GM19463 (cell line): ENCODE data around the gene SLIT1.

ENCODE experiments used
- ATAC-seq: cut with Tn5 transposase; IDR thresholded peaks from one replicate; pipeline ENCODE4 v1.9.1; 2021; ENCODE audit warnings: mild to moderate bottlenecking, moderate library complexity; ENCODE audit not compliant: unreplicated experiment

The SLIT1 gene

GRCh38 chr10:97066877-97067555 is 118.7 kb downstream of the SLIT1 start:
- no peak for ATAC-seq

- ATAC-seq = no peak
Observed at GRCh38 chr10:97065686-97066660, 119.8 kb downstream of the SLIT1 start.

DNA sequence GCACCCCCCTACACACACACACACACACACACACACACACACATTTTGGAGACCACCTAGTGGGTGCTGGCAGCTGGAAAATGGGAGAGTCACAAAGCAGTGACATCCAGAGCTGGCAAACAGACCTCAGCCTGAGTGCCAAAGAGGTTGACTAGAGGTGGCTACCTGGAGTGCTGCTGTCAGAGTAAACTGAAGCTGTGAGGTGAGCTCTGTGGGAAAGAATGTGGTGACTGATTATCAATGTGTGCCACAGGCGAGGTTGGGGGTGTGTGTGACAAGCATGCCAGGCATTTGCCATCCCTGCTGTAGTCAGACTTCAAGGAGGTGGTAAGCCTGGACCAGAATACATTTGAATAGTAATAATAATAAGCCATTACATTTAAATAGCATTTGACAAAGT is 120.6 kb downstream of the SLIT1 start:
- no peak for ATAC-seq

DNA sequence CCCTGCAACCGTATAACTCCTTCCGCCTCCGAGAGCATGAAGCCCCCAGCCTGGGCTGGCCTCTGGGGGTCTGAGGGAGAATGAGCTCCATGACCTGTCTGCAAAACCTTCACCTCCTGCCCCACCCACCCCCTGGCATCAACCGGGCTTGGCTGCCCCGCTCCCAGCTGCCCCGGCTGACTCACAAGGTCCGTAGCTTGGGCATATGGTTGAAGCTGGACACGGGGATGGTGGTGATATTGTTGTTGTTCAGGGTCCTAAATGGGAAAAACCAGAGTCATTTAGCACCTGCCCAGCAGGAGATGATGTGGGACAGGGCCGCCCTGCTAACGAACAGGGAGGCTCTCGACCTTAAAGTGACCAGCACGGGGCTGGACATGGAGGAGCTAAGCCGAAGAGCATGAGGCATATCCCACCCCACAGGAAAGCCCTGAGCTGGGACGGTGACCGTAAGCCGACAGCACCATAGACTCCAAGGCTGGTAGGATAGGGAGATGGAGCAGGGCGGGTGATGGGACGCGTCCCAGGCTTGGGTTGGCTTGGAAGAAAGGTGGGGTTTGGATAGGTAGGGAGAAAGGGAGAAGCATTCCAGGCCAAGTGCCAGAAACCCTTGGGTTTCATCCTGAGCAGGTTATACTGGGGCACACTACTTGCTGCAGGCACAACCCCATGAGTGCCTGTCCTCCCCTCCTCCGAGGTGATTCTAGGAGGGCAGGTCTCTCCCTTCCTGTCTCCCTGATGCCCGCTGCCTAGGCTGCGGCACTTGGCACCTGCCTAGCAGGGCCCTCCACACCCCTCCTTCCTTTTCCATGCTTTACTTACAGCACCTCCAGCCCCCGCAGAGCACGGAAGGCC is 121.5 kb downstream of the SLIT1 start:
- ATAC-seq = no peak

DNA sequence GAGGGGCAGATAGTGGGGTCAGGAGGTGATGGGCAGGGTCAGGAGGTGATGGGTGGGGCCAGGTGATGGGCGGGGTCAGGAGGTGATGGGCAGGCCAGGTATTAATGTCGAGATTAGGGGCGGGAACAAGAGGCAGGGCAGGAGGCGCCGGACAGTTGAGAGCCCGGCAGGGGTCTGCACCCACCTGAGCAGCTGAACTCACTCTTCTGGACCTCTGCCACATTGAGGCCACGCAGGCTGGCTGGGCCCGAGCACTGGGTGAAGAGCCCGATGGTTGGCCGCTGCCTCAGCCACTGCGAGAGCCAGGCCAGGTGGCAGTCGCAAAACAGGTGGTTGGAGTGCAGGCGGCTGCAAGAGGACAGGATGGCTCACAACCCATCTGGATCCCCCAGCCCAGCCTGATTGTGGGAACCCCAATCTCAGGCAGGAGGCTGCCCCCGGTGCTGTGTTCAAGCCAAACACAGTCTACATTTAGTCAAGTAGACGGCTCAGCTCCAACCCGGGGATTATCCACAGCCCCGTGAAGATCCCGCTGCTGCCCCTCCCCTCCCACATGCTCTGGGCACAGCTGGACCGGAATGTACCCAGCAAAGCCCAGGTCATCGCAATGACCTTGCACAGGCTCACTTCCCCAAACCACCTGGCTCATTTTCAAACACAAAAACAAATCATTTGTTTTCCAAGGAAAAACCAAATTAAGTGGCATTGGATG is 122.3 kb downstream of the SLIT1 start:
- ATAC-seq = no peak

DNA sequence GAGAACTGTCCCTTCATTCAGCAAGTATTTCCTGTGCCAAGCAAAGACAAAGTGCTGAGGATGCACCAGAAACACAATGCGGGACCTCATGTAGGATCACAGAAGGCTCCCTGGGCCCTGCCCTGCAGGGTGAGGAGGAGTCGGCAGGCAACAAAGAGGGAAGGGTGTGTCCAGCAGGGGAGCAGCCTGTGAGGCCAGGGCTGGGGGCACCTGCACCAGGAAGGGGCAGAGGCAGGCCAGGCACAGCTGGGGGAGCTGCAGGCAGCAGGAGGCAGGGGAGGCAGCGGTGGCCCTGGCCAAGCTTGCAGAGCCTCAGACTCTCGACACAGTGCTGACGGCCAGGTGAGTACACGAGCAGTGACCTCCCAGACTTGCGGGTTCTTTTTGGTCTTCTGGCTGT is 123.3 kb downstream of the SLIT1 start:
- no peak for ATAC-seq

- no peak for ATAC-seq
Observed at GRCh38 chr10:97062046-97062445, 123.7 kb downstream of the SLIT1 start.

DNA sequence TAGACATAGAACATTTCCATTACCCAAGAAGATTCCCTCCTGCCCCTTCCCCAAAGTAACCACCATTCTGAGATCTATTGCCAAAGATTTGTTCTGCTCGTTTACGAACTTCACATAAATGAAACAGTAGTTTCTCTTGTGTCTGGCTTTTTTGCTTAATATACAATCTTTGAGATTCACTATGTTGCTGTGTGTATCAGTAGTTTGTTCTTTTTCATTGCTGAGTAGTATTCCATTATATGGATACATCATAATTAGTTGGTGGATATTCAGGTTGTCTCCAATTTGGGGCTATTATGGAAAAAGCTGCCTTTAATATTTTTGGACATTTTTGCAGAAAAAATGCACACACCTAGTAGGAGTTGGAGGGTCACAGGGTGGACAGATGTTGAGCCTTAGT is 124.3 kb downstream of the SLIT1 start:
- ATAC-seq = no peak

DNA sequence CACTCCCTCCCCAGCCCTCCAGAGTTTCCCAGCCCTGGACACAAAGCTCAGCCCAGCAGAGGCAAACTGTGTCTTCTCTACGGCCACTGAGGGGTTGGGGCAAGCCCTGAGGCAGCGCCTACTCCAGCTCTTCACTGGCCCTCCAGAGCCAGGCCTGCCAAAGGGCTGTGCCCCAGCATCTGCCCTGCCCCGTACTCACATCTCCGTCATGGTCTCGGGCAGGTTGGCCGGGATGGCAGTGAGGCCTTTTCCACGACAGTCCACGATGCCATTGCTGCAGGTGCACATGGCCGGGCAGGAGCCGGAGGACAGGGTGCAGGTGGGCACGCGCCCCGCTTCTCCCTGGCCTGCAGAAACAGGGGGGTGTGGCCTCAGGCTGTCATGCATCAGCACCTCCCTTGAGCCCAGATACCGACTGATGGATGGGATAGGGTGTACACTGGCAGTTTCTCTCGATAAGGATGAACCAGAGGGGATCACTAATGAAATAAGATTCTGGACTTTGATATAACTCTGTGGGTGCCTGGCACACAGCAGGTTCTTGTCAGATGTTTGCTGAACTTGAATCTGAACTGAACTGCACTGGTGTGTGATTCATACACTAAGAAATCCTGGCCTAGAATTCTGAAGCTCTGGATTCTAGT is 125.2 kb downstream of the SLIT1 start:
- no peak for ATAC-seq

- ATAC-seq = no peak
Observed at GRCh38 chr10:97059872-97060205, 125.9 kb downstream of the SLIT1 start.

DNA sequence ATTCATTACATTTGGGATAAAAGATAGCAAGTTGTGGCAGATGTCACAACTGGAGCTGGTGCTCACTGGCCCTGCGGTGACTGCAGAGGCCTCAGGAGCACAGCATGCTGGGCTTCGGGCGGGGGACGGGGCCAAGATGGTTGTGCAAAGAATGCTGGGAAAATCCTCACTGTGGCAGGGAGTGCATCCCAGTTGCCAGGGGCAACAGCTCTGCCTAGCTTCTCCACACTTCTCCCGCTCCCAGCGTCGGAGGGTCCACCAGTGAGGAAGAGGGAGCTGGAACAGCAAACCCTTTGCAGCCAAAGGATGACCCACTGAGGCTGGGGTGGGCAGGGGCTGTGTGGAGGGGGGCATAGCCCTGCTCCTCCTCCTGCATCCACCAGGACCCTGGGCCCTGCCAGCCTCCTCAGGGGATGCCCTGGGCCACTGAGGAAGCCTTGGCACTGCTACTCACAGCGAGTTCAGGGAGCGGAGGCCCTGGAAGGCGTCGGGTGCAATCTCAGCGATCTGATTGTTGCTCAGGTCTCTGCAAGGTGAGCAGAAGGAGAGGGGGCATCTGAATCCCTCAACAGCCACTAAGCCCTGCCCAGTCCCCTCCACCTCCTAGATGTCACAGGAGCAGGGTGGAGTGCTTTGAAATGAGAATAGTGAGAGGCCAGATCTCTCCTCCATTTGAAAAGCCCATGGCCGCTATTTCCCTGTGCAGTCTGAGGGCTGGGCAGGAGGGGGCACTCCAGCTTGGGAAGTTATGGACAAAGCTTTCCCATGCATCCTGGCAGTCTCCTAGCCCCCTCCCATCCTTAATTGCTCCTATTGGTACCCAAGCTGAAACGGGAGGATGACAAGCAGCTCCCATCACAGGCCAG is 126.5 kb downstream of the SLIT1 start:
- no peak for ATAC-seq

DNA sequence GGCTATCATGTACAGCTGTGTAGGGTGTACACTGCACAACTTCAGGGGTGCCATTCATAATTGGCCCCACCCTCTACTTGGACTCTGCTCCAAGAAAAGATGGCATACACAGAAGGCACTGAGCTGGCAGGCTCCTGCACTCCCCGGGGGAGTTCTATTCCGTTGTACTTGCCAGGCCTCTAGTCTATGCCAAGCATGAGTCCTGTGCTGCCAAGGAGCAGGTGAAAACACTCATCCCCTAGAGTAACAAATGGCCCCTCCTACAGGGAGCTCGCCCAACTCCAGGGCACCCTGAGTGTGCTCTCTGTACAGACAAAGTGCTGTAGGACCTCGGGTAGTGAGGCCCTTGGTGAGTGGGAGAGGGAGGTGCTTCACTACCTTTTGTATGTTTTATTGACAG is 127.2 kb downstream of the SLIT1 start:
- ATAC-seq = no peak

- no peak for ATAC-seq
Observed at GRCh38 chr10:97057491-97058235, 128.1 kb downstream of the SLIT1 start.

DNA sequence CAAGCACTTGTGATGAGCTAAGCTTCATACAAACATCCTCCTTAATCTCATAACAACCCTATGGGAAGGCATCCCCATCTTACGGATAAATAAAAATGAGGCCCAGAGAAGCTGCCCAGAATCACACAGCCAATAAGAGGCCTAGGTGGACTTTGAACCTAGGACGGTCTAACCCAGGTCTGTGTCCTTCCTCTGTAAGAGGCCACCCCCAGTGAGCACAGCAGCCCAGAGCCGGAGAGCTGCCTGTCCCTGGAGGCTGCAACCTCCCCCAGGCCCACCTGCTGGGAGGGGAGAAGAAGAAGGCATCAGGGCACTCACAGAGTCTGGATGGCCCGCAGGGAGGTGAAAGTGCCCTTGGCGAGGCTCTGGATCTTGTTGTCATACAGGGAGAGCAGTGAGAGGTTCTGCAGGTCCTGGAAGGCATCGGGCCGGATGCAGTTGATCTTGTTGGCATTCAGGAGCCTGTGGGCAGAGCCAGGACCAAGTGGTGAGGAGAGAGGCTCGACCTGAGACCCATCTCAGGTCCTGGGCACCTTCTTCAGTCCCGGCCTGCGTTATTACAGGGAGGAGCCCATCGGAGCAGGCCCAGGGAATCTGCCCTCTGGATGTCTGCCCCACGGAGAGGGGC is 129.6 kb downstream of the SLIT1 start:
- ATAC-seq = no peak

DNA sequence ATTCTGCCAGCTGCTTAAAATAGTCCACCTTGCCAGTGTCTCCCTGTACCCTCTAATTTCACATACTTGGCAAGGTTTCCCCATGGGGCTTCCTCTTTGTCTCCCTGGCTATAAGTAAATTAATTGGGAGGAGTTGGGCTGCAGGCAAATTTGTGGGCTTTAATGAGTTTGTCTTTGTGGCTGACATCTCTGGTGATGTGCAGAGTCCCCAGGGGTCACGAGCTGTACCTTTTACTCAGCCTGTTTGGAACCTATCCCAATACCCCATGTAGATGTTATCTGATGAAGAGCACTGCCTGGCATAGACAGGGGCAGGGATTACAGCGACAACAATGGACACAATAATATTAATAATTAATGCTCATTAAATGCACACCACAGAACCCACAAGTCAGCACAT is 132.5 kb downstream of the SLIT1 start:
- ATAC-seq = no peak

- ATAC-seq = no peak
Observed at GRCh38 chr10:97050956-97051496, 134.7 kb downstream of the SLIT1 start.

DNA sequence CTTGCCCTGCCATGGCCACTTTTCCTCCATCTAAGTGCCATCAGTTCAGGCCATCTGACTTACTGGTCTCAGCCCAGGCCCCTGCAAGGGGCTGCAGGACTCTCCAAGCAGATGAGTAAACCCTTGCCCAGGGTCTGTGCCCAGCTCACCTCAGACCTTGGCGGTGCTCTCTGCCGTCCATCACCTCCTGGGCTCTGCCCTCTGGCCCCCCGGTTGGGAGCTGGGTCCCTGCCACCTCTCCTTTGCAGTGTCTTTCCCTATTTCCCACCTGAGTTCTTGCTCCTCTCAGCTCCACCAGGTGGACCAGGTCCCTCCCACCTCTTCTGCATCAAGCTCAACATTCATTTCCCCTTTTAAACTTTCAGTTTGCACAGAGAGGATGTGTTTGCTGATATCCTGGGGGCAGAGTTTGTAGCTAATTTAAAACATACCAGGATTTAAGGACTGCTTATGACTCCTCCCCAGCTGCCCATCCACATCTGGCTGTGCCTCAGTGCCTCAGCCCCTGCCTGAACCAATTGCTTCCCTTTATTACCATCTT is 135.5 kb downstream of the SLIT1 start:
- ATAC-seq = no peak

- ATAC-seq = no peak
Observed at GRCh38 chr10:97049670-97050069, 136.1 kb downstream of the SLIT1 start.
